ENCODE data around the gene INTS6.

GRCh38 chr13:51313619-51314018, 139.2 kb downstream of the INTS6 start:
- TF ChIP-seq CTCF (IDR thresholded peaks at IDR 0.05) (no peak), POLR2A (IDR thresholded peaks at IDR 0.05) (no peak)
